ENCODE data around the gene TM2D1. TPM values are rescaled to one million over a fixed set of nuclear protein-coding genes. Genes with fewer than 3 reads are reported as not detected.

TM2D1 gene
- 73.4 TPM for total RNA-seq

GRCh38 chr1:61724813-61725694, at the start of gene TM2D1:
Gene TM2D1, minus strand, starts transcription at chr1:61725141. Its CDS starts 21 bp downstream, at chr1:61725120.

DNA sequence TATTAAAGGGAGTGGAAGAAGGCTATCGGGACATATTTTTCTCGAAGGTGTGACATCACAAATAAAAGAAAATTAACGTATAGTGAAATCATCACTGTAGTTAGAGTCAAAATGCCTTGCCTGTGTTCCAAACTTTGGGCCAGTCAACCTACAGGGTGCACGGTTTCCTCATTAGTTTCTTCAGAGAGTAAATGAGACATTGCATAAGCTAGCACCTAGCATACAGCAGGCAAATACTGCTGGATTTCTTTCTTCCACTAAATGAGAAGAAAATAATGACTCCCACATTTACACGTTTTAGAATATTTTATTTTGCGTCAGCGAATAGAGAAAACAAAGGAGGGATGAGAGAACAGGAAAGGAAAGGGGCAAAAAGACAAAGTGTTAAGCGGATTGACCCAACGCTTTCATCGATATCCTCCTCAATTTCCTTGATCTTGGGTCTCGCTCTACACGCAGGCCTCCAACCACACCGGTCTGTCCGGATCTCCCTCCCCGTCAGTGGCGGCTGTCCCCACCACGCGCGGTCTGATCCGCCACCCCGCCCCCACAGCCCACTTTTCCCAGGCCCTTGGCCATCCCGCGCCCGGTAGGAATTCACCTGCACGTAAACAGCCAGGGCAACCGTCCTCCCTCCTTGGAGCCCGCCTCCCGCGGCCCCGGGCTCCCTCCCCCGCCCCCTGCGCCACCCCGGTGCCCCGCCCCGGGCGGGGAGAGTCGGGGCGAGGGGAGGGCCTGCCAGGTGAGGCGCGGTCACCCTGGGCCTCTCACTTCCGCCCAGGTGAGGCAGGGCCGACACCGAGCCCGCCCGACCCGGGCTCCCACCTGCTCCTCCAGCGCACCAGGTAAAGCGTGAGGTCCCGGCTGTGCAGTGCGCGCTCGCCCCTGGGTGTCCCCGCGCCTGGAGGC, 17.0 kb upstream of the TM2D1 start, which contains the start of gene PATJ:
TSS of gene PATJ (plus strand) at position 770 of the 909 bp plus-strand sequence. CDS start 20,413 bp downstream, outside the sequence.

Other genes starting within 250 kb of the TM2D1 start
- 40.8 TPM for gene PATJ, start 17.3 kb upstream of the TM2D1 start, total RNA-seq